K562 (cell line): Measurements from ENCODE around the gene ALDH3B2. TPM values are rescaled to one million over a fixed set of nuclear protein-coding genes. Genes with fewer than 3 reads are reported as not detected.
A peak's percentile ranks its signal among the peaks of the same experiment; 100 is the strongest.

Experiments
- ATAC-seq: fragments of 200-7000 bp; cut with Tn5 transposase; 3 replicates; pipeline ENCODE4 v1.9.1; 2020; ENCODE audit warnings: moderate library complexity
- BruUV-seq: library from RNA; stranded (reverse); fragments of 400-500 nt; replicated peaks from 2 replicates; lab custom pipeline; 2021; lab: Mats Ljungman, UMichigan
- CTCF ChIA-PET: fragments of 300-600 bp; formaldehyde crosslinking; extraction: SDS; loops from one replicate; lab custom pipeline; 2021; ENCODE audit warnings: low intra/inter-chr PET ratio; lab: Yijun Ruan, JAX
- POLR2A ChIA-PET: fragments of 300-600, 350-650 bp; sonication (Branson Sonifier 250); formaldehyde crosslinking; extraction: SDS; loops from one replicate; lab custom pipeline; 2021; ENCODE audit warnings: antibody characterized with exemption, inconsistent platforms; lab: Yijun Ruan, JAX
- DNase-seq, 4 experiments: peaks; one replicate each; pipeline versions ENCODE4 v3.0.0 to v3.0.0-alpha.2; 2011 to 2018; ENCODE audit warnings: low spot score in 3 of 4, mixed read lengths in 3 of 4; ENCODE audit errors: extremely low read depth in 1 of 4
- FAIRE-seq: peaks from 2 replicates; lab custom pipeline; 2011; peaks lifted over from hg19 to GRCh38; lab: Jason Lieb, UNC
- H2AFZ ChIP-seq: 2 replicates; pipeline ENCODE4 v1.6.0; 2011; ENCODE audit warnings: low read depth, low read length, control low read depth, inconsistent platforms
- H3K27ac ChIP-seq: fragments of 200-600 bp; 3 replicates; pipeline ENCODE4 v1.8.0; 2011; ENCODE audit warnings: low read depth, mild to moderate bottlenecking, control low read depth, inconsistent platforms, low read length, moderate library complexity, mixed read lengths; ENCODE audit errors: extremely low read depth
- H3K27me3 ChIP-seq, 2 experiments: fragments of 300-600 bp in 1 of 2; 2 replicates in 1 of 2; 3 replicates in 1 of 2; pipeline versions ENCODE4 v1.6.0 to v1.8.0; 2011; ENCODE audit warnings: inconsistent platforms in 2 of 2, low read length in 2 of 2, mild to moderate bottlenecking in 1 of 2, mixed read lengths in 1 of 2, moderate library complexity in 1 of 2; ENCODE audit not compliant: control insufficient read depth in 2 of 2, insufficient read depth in 2 of 2
- H3K36me3 ChIP-seq: fragments of 300-600 bp; 3 replicates; pipeline ENCODE4 v1.8.0; 2011; ENCODE audit warnings: mild to moderate bottlenecking, low read length, inconsistent platforms; ENCODE audit not compliant: control insufficient read depth, insufficient read depth
- H3K4me1 ChIP-seq, 2 experiments: fragments of 200-600 bp in 1 of 2; replicated peaks in 1 of 2; 2 replicates in 1 of 2; 3 replicates in 1 of 2; pipeline versions ENCODE4 v1.5.1 to v1.8.0; 2011; ENCODE audit warnings: inconsistent platforms in 2 of 2, low read length in 2 of 2, mild to moderate bottlenecking in 1 of 2, mixed read lengths in 1 of 2, moderate library complexity in 1 of 2; ENCODE audit not compliant: control insufficient read depth in 2 of 2, insufficient read depth in 2 of 2
- H3K4me2 ChIP-seq: 2 replicates; pipeline ENCODE4 v1.6.1; 2011; ENCODE audit warnings: low read length, control low read depth, inconsistent platforms, mixed read lengths; ENCODE audit not compliant: insufficient read depth
- H3K4me3 ChIP-seq: fragments of 200-600 bp; sonication (generic), shearing (Covaris generic); 2 replicates; pipeline ENCODE4 v1.5.1; 2016; ENCODE audit warnings: control low read depth, inconsistent platforms
- H3K79me2 ChIP-seq: fragments of 200-600 bp; 3 replicates; pipeline ENCODE4 v1.8.0; 2011; ENCODE audit warnings: low read length, inconsistent platforms; ENCODE audit not compliant: control insufficient read depth, insufficient read depth
- H3K9ac ChIP-seq, 2 experiments: 2 replicates each; pipeline versions ENCODE4 v1.6.0 to v1.6.1; 2011; ENCODE audit warnings: low read depth in 2 of 2, low read length in 2 of 2, control low read depth in 1 of 2, inconsistent platforms in 1 of 2, mild to moderate bottlenecking in 1 of 2, mixed read lengths in 1 of 2; ENCODE audit not compliant: insufficient read depth in 1 of 2
- H3K9me1 ChIP-seq: one replicate; pipeline ENCODE4 v1.6.0; 2011; ENCODE audit warnings: inconsistent platforms, mild to moderate bottlenecking, low read length, moderate library complexity; ENCODE audit not compliant: control insufficient read depth, insufficient read depth
- H3K9me3 ChIP-seq: replicated peaks from 2 replicates; pipeline ENCODE4 v1.5.1; 2011; ENCODE audit warnings: low read depth, low read length, inconsistent platforms; ENCODE audit not compliant: control insufficient read depth, insufficient read depth
- H4K20me1 ChIP-seq: replicated peaks from 2 replicates; pipeline ENCODE4 v1.6.1; 2011; ENCODE audit warnings: low read length, inconsistent platforms, mixed read lengths; ENCODE audit not compliant: control insufficient read depth, insufficient read depth
- CTCF ChIP-seq, 3 experiments: IDR thresholded peaks in 2 of 3; conservative IDR thresholded peaks in 1 of 3; 2 replicates each; pipeline ENCODE4 v1.5.1; 2011 to 2012; ENCODE audit warnings: low read length in 3 of 3, mild to moderate bottlenecking in 3 of 3, control low read depth in 2 of 3, improper control_type of control experiment in 1 of 3, inconsistent platforms in 1 of 3, low read depth in 1 of 3, mixed read lengths in 1 of 3, moderate library complexity in 1 of 3; ENCODE audit not compliant: insufficient read depth in 2 of 3
- EHMT2 ChIP-seq: fragments of 450-650 bp; IDR thresholded peaks from 2 replicates; pipeline ENCODE4 v1.6.1; 2018; ENCODE audit warnings: antibody characterized with exemption
- EZH2 ChIP-seq: IDR thresholded peaks from 2 replicates; pipeline ENCODE4 v1.6.1; 2012; ENCODE audit warnings: low read depth, mild to moderate bottlenecking, inconsistent platforms, low read length, borderline replicate concordance
- FOSL1 ChIP-seq: fragments of 200-800 bp; sonication (Bioruptor generic); conservative IDR thresholded peaks from 2 replicates; pipeline ENCODE4 v1.6.1; 2016; ENCODE audit warnings: missing genetic modification characterization, missing compliant biosample characterization
- PKNOX1 ChIP-seq: fragments of 450-650 bp; IDR thresholded peaks from 2 replicates; pipeline ENCODE4 v1.6.1; 2016
- POLR2B ChIP-seq: fragments of 450-650 bp; IDR thresholded peaks from 2 replicates; pipeline ENCODE4 v1.6.1; 2018; ENCODE audit warnings: low read depth; ENCODE audit not compliant: partially characterized antibody
- PTTG1 ChIP-seq: fragments of 450-650 bp; IDR thresholded peaks from 2 replicates; pipeline ENCODE4 v1.6.1; 2016; ENCODE audit warnings: low read depth, mild to moderate bottlenecking, missing genetic modification characterization, missing compliant biosample characterization
- RAD21 ChIP-seq, 2 experiments: fragments of 250-450 bp in 1 of 2; fragments of 450-650 bp in 1 of 2; sonication (Bioruptor Pico) in 1 of 2; formaldehyde crosslinking in 1 of 2; IDR thresholded peaks in 1 of 2; conservative IDR thresholded peaks in 1 of 2; 2 replicates each; pipeline versions ENCODE4 v1.4.0 to v1.8.0; 2020 to 2022; ENCODE audit warnings: mild to moderate bottlenecking in 2 of 2, moderate library complexity in 1 of 2
- SAFB ChIP-seq: fragments of 200-400 bp; formaldehyde crosslinking; IDR thresholded peaks from 2 replicates; pipeline ENCODE4 v1.6.1; 2017; ENCODE audit warnings: low read depth, low read length, borderline replicate concordance
- SMARCC2 ChIP-seq: fragments of 450-650 bp; IDR thresholded peaks from 2 replicates; pipeline ENCODE4 v1.6.1; 2017; ENCODE audit warnings: antibody characterized with exemption, moderate library complexity, mild to moderate bottlenecking, low read depth
- SMC3 ChIP-seq: conservative IDR thresholded peaks from 2 replicates; pipeline ENCODE4 v1.6.1; 2011; ENCODE audit warnings: low read depth, low read length, improper control_type of control experiment; ENCODE audit not compliant: insufficient read depth
- ZNF133 ChIP-seq: fragments of 250-450 bp; sonication (Bioruptor Pico); IDR thresholded peaks from 2 replicates; pipeline ENCODE4 v1.4.0; 2020; ENCODE audit warnings: mild to moderate bottlenecking
- WGBS: fragments of 100-300 bp; shearing (Covaris generic); methylation state at CpG from one replicate; pipeline ENCODE4 v1.1.6; 2016; ENCODE audit warnings: low coverage, mixed read lengths; ENCODE audit not compliant: insufficient coverage; ENCODE audit errors: missing lambda C conversion rate; 5-methylcytosine and 5-hydroxymethylcytosine counted together
- in situ Hi-C: fragments of 300-500 bp; cut with MboI; formaldehyde crosslinking; loops from 4 replicates; pipeline ENCODE4 v1.15.0; 2018; ENCODE audit warnings: inconsistent platforms, mixed read lengths
- intact Hi-C: fragments of 100-400 bp; cut with micrococcal nuclease; formaldehyde crosslinking; loops from 2 replicates; pipeline ENCODE4 v1.14.2; 2022
- polyA plus RNA-seq, 8 experiments: library from polyadenylated mRNA; depleted of rRNA in 4 of 8; stranded (reverse) in 5 of 8; unstranded in 3 of 8; fragments of >200 nt; fragmentation: Nextera tagmentation in 2 of 8; fragmentation: Illumina TruSeq in 1 of 8; extraction: Ambion mirVana in 2 of 8; extraction: Trizol in 1 of 8; gene quantifications; 2 replicates each; pipeline versions ENCODE4 v1.2.1 to v1.2.3, GENCODE V29; 2011 to 2014; ENCODE audit warnings: inconsistent platforms in 1 of 8, missing spikeins in 1 of 8
- total RNA-seq, 7 experiments: library from RNA; depleted of rRNA in 6 of 7; stranded (reverse); fragments of >200 nt in 6 of 7; fragmentation: Illumina TruSeq in 2 of 7; extraction: Trizol in 2 of 7; gene quantifications; 2 replicates each; pipeline versions ENCODE4 v1.2.1 to v1.2.3, GENCODE V29; 2011 to 2021; ENCODE audit warnings: low replicate concordance in 1 of 7

Gene ALDH3B2
- total and polyA plus RNA-seq, 9 of the 15 experiments (the other 6 are each of a cell fraction or from before 2014, with no cell fraction given): not detected

GRCh38 chr11:67699521-67699920, 25.1 kb upstream of the ALDH3B2 start:
- TF ChIP-seq FOSL1 (tag) (0 out of 2 replicates have a peak, but pooled peaks have one; percentile 27), EZH2 (no peak)
- DNase-seq (no peak), FAIRE-seq (no peak), ATAC-seq (no peak)
- Histone ChIP-seq H2AFZ (no peak overlapping the region), H3K9me1 (no peaks in the 10 kb centered on the region), H3K27ac (no peak overlapping the region), H3K27me3 (peaks cover 39 to 42% of the 10 kb centered on the region in 2 experiments), H3K9ac (no peak overlapping the region), H3K4me3 (no peak overlapping the region), H3K4me2 (no peak overlapping the region), H3K79me2 (no peaks in the 10 kb centered on the region), H3K4me1 (peaks cover 0 to 3% of the 10 kb centered on the region in 2 experiments; a peak in 1 of 5 replicates), H3K9me3 (no peaks in the 10 kb centered on the region; the same call in 1 of the 2 replicates), H4K20me1 (peaks cover 3% of the 10 kb centered on the region; the same call in 1 of the 2 replicates), H3K36me3 (no peaks in the 10 kb centered on the region)
- ChIA-PET POLR2A (interaction anchor here (0.7 kb wide), 1 partner anchor 20 kb away, joined by 3 read pairs; no protein-coding TSS in a partner anchor), CTCF (no interaction called here)
- intact Hi-C loops: loop anchor here (5.0 kb wide), 1 partner anchor 67 kb away; no protein-coding TSS in a partner anchor
- no TSS peak for BruUV-seq
- WGBS: 5% methylated on average over 10 of the region's 10 CpGs
- in situ Hi-C loops: no loop called here

- peak; percentile 97 for ATAC-seq
- in situ Hi-C loops (no loop called here), intact Hi-C loops (loop anchor here (5.0 kb wide), 1 partner anchor 66 kb away; no protein-coding TSS in a partner anchor)
- WGBS: 4% methylated on average over 6 of the region's 6 CpGs
- Histone ChIP-seq H3K4me3 (no peak overlapping the region), H3K9me3 (no peaks in the 10 kb centered on the region; the same call in 1 of the 2 replicates), H3K79me2 (no peaks in the 10 kb centered on the region), H3K36me3 (no peaks in the 10 kb centered on the region), H3K27me3 (peaks cover 35 to 42% of the 10 kb centered on the region in 2 experiments), H4K20me1 (peaks cover 3% of the 10 kb centered on the region; the same call in 1 of the 2 replicates), H3K4me2 (no peak overlapping the region), H3K4me1 (peaks cover 0 to 3% of the 10 kb centered on the region in 2 experiments; a peak in 1 of 5 replicates), H3K27ac (no peak overlapping the region), H2AFZ (no peak overlapping the region), H3K9me1 (no peaks in the 10 kb centered on the region), H3K9ac (no peak overlapping the region)
- CTCF ChIA-PET: no interaction called here
- no TSS peak for BruUV-seq
- POLR2A ChIA-PET: interaction anchor here (0.6 kb wide), 1 partner anchor 78 kb away, joined by 3 read pairs; no protein-coding TSS in a partner anchor
- FAIRE-seq: no peak
- peak; percentile 30 to 60 (median 43) for DNase-seq
- TF ChIP-seq ZNF133 (no peak), CTCF (IDR thresholded peaks at IDR 0.05 in 2 of 3, conservative IDR thresholded peaks at IDR 0.05 in 1 of 3; ENCODE audit: insufficient read depth in 2 of 3, low read depth in 1 of 3, low read length in 3 of 3) (peak; percentile 58 to 93 (median 61)), EHMT2 (peak; percentile 27; the same call in 1 of the 2 replicates), PTTG1 (tag) (no peak), SAFB (no peak), PKNOX1 (peak; percentile 24; the same call in 1 of the 2 replicates), RAD21 (CRISPR knock-in tag; conservative IDR thresholded peaks at IDR 0.05 in 1 of 2, IDR thresholded peaks at IDR 0.05 in 1 of 2) (peak in 1 of 2 experiments; percentile 23; a peak in 1 of 4 replicates), SMC3 (0 out of 2 replicates have a peak, but pooled peaks have one; percentile 35), SMARCC2 (no peak), POLR2B (no peak)
Observed at GRCh38 chr11:67698247-67698646, 23.8 kb upstream of the ALDH3B2 start.
